Gastrocnemius medialis (tissue), 4 donors: Measurements from ENCODE around the gene ITIH5.

Experiments
- POLR2A ChIP-seq, 2 donors: fragments of 450-650 bp; IDR thresholded peaks; one replicate each; pipeline ENCODE4 v1.6.1; 2017; ENCODE audit warnings: antibody characterized with exemption in 2 of 2, mild to moderate bottlenecking in 2 of 2, moderate library complexity in 2 of 2
- TF ChIP-seq, protein P1 (sequence below), 5 experiments: fragments of 450-650 bp in 3 of 5; fragments of 200-600 bp in 2 of 5; sonication (generic) in 2 of 5; IDR thresholded peaks in 4 of 5; conservative IDR thresholded peaks in 1 of 5; 1 replicate in 4 of 5; 2 replicates in 1 of 5; pipeline ENCODE4 v1.5.1; 2016 to 2019; ENCODE audit warnings: antibody characterized with exemption in 5 of 5, mild to moderate bottlenecking in 3 of 5, moderate library complexity in 3 of 5

GRCh38 chr10:7667262-7668141, 736 bp upstream of the ITIH5 start:
- TF ChIP-seq, protein P1, sequence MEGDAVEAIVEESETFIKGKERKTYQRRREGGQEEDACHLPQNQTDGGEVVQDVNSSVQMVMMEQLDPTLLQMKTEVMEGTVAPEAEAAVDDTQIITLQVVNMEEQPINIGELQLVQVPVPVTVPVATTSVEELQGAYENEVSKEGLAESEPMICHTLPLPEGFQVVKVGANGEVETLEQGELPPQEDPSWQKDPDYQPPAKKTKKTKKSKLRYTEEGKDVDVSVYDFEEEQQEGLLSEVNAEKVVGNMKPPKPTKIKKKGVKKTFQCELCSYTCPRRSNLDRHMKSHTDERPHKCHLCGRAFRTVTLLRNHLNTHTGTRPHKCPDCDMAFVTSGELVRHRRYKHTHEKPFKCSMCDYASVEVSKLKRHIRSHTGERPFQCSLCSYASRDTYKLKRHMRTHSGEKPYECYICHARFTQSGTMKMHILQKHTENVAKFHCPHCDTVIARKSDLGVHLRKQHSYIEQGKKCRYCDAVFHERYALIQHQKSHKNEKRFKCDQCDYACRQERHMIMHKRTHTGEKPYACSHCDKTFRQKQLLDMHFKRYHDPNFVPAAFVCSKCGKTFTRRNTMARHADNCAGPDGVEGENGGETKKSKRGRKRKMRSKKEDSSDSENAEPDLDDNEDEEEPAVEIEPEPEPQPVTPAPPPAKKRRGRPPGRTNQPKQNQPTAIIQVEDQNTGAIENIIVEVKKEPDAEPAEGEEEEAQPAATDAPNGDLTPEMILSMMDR (IDR thresholded peaks at IDR 0.05 in 4 of 5, conservative IDR thresholded peaks at IDR 0.05 in 1 of 5), result no peak
- TF ChIP-seq POLR2A (IDR thresholded peaks at IDR 0.05), result no peak
